HepG2 (cell line): ENCODE measurements around the gene ERF. TPM values are rescaled to one million over a fixed set of nuclear protein-coding genes. Genes with fewer than 3 reads are reported as not detected.

Experiments used
- GABPA ChIP-seq, 2 experiments: IDR thresholded peaks; 2 replicates each; pipeline ENCODE4 v1.6.1; 2011 to 2016; ENCODE audit warnings: low read depth in 2 of 2, low read length in 1 of 2, missing biosample characterization in 1 of 2, missing genetic modification characterization in 1 of 2
- IRX3 ChIP-seq: sonication (generic); formaldehyde crosslinking; IDR thresholded peaks from 2 replicates; pipeline ENCODE4 v1.8.1; 2023; ENCODE audit warnings: mild to moderate bottlenecking, low read depth, missing genetic modification reagents, borderline replicate concordance
- JARID2 ChIP-seq: sonication (generic); formaldehyde crosslinking; IDR thresholded peaks from 2 replicates; pipeline ENCODE4 v1.8.1; 2023; ENCODE audit warnings: missing genetic modification reagents, inconsistent platforms; ENCODE audit not compliant: insufficient replicate concordance
- NFYC ChIP-seq: IDR thresholded peaks from 2 replicates; pipeline ENCODE4 v1.6.1; 2016; ENCODE audit warnings: missing genetic modification reagents, missing compliant biosample characterization
- RFX1 ChIP-seq: fragments of 450-650 bp; IDR thresholded peaks from 2 replicates; pipeline ENCODE4 v1.6.1; 2017
- RXRA ChIP-seq: sonication (generic); formaldehyde crosslinking; IDR thresholded peaks from 2 replicates; pipeline ENCODE4 v1.5.1; 2020; ENCODE audit warnings: missing genetic modification reagents
- SALL1 ChIP-seq: sonication (generic); formaldehyde crosslinking; IDR thresholded peaks from 2 replicates; pipeline ENCODE4 v1.8.0; 2022; ENCODE audit warnings: mild to moderate bottlenecking, missing genetic modification reagents
- STAT5B ChIP-seq: sonication (generic); formaldehyde crosslinking; IDR thresholded peaks from 2 replicates; pipeline ENCODE4 v1.4.0; 2020; ENCODE audit warnings: missing genetic modification reagents
- TBP ChIP-seq: sonication (generic); formaldehyde crosslinking; IDR thresholded peaks from 2 replicates; pipeline ENCODE4 v1.5.0; 2020; ENCODE audit warnings: missing genetic modification reagents
- ZC3H4 ChIP-seq: sonication (generic); formaldehyde crosslinking; IDR thresholded peaks from 2 replicates; pipeline ENCODE4 v1.4.0; 2020; ENCODE audit warnings: missing genetic modification reagents, borderline replicate concordance
- ZMYM4 ChIP-seq: sonication (generic); formaldehyde crosslinking; IDR thresholded peaks from 2 replicates; pipeline ENCODE4 v1.8.1; 2023; ENCODE audit warnings: mild to moderate bottlenecking, missing genetic modification reagents
- ZNF333 ChIP-seq: sonication (generic); formaldehyde crosslinking; IDR thresholded peaks from 2 replicates; pipeline ENCODE4 v1.4.0; 2020; ENCODE audit warnings: mild to moderate bottlenecking, missing genetic modification reagents, borderline replicate concordance
- ZNF367 ChIP-seq: sonication (generic); formaldehyde crosslinking; IDR thresholded peaks from 2 replicates; pipeline ENCODE4 v1.4.0; 2020; ENCODE audit warnings: missing genetic modification reagents, borderline replicate concordance
- ZNF577 ChIP-seq: sonication (generic); formaldehyde crosslinking; IDR thresholded peaks from 2 replicates; pipeline ENCODE4 v1.4.0; 2020; ENCODE audit warnings: mild to moderate bottlenecking, low read depth, missing genetic modification reagents, borderline replicate concordance
- ZNF674 ChIP-seq: sonication (generic); formaldehyde crosslinking; IDR thresholded peaks from 2 replicates; pipeline ENCODE4 v1.5.0; 2020; ENCODE audit warnings: low read depth, mild to moderate bottlenecking, missing genetic modification reagents
- ZNF850 ChIP-seq: sonication (generic); formaldehyde crosslinking; conservative IDR thresholded peaks from 2 replicates; pipeline ENCODE4 v1.9.0; 2021; ENCODE audit warnings: mild to moderate bottlenecking, missing genetic modification reagents
- polyA plus RNA-seq, 8 experiments: library from polyadenylated mRNA; depleted of rRNA in 3 of 8; stranded (reverse) in 7 of 8; unstranded in 1 of 8; fragments of >200 nt; fragmentation: Illumina TruSeq in 4 of 8; extraction: Trizol in 4 of 8; gene quantifications; 2 replicates each; pipeline versions ENCODE4 v1.2.1 to v1.2.3, GENCODE V29; 2011 to 2016; ENCODE audit warnings: low read depth in 4 of 8, missing spikeins in 1 of 8, mixed read lengths in 1 of 8; ENCODE audit not compliant: insufficient read depth in 1 of 8
- total RNA-seq, 5 experiments: library from RNA; depleted of rRNA; stranded (reverse); fragments of >200 nt; fragmentation: Illumina TruSeq; extraction: Trizol; gene quantifications; 2 replicates each; pipeline ENCODE4 v1.2.3, GENCODE V29; 2016; ENCODE audit warnings: low read depth in 1 of 5
- TF ChIP-seq, protein P1 (sequence below): sonication (generic); formaldehyde crosslinking; IDR thresholded peaks from 2 replicates; pipeline ENCODE4 v1.8.1; 2022; ENCODE audit warnings: mild to moderate bottlenecking, missing genetic modification reagents
- TF ChIP-seq, protein P2 (sequence below): IDR thresholded peaks from 2 replicates; pipeline ENCODE4 v1.6.1; 2016; ENCODE audit warnings: missing compliant biosample characterization, missing genetic modification reagents, borderline replicate concordance
- TF ChIP-seq, protein P3 (sequence below): sonication (generic); formaldehyde crosslinking; conservative IDR thresholded peaks from 2 replicates; pipeline ENCODE4 v1.8.0; 2022; ENCODE audit warnings: low read depth, missing genetic modification reagents
- TF ChIP-seq, protein P4 (sequence below): sonication (generic); formaldehyde crosslinking; IDR thresholded peaks from 2 replicates; pipeline ENCODE4 v1.4.0; 2020; ENCODE audit warnings: missing genetic modification reagents
- TF ChIP-seq, protein P5 (sequence below): sonication (generic); formaldehyde crosslinking; IDR thresholded peaks from 2 replicates; pipeline ENCODE4 v1.8.0; 2022; ENCODE audit warnings: mild to moderate bottlenecking, missing genetic modification reagents, borderline replicate concordance

The ERF gene
- total and polyA plus RNA-seq, 2 of the 13 experiments (the other 11 are each of a cell fraction or from before 2014, with no cell fraction given), result 67.1 to 69.9 TPM

DNA sequence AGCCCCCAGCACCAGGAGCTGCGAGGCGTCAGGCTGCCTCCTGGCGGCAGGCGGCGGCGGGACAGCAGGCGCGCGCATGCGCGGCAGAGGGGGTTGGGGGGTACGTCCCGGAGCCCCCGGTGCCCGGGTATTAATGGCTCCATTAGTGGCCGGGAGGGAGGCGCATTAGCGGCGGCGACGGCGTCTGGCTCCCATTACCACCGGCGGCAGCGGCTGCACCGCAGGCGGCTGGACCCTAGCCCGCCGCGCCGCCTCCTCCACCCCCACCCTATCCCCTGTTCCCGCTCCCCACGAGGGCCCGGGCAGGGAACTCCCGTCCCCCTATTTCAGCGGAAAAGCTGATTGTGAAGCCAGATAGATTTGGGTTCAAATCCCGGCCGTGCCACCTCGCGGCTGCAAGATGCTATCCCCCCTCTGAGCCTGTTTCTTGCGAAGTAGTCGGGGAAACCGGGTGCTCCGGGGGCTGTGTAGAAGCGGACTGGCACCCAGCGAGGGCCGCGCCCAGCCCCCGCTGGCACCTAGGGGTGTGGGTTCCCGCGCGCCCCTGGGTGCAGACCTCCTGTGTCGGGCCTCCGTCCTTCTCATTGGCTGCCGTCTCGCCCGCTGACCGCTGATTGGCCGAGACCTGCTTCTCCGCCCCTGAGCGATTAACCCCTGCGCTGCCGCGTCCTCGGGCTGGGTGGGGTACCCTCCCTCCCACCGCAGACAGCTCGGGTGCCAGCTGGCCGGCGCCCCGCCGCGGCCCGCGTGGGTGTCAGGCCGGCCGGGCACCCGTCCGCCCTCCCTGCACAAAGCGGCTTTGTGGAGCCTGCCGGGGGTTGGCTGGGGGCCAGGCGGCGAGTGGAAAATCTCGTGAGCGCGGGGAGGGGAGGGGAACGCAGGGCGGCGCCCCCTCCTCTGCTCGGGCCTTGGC is 25.2 kb upstream of the ERF start (continued):
- no peak for TF ChIP-seq RFX1
- no peak for TF ChIP-seq ZC3H4
- no peak for TF ChIP-seq ZNF577 (CRISPR knock-in tag)
- no peak for TF ChIP-seq JARID2
- TF ChIP-seq ZNF850 (CRISPR knock-in tag), result 0 out of 2 replicates have a peak, but pooled peaks have one; percentile 61
- no peak for TF ChIP-seq ZNF333 (CRISPR knock-in tag)
- peak; percentile 93 for TF ChIP-seq NFYC (CRISPR knock-in tag)
- TF ChIP-seq RXRA (CRISPR knock-in tag), result 0 out of 2 replicates have a peak, but pooled peaks have one; percentile 28
- TF ChIP-seq, protein P1, sequence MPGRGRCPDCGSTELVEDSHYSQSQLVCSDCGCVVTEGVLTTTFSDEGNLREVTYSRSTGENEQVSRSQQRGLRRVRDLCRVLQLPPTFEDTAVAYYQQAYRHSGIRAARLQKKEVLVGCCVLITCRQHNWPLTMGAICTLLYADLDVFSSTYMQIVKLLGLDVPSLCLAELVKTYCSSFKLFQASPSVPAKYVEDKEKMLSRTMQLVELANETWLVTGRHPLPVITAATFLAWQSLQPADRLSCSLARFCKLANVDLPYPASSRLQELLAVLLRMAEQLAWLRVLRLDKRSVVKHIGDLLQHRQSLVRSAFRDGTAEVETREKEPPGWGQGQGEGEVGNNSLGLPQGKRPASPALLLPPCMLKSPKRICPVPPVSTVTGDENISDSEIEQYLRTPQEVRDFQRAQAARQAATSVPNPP (CRISPR knock-in tag), result no peak
- no peak for TF ChIP-seq ZMYM4 (CRISPR knock-in tag)
- peak; percentile 63 for TF ChIP-seq SALL1 (CRISPR knock-in tag)
- TF ChIP-seq STAT5B, result no peak
- no peak for TF ChIP-seq ZNF674 (CRISPR knock-in tag)
- TF ChIP-seq ZNF367 (CRISPR knock-in tag), result no peak
- TF ChIP-seq, protein P2, sequence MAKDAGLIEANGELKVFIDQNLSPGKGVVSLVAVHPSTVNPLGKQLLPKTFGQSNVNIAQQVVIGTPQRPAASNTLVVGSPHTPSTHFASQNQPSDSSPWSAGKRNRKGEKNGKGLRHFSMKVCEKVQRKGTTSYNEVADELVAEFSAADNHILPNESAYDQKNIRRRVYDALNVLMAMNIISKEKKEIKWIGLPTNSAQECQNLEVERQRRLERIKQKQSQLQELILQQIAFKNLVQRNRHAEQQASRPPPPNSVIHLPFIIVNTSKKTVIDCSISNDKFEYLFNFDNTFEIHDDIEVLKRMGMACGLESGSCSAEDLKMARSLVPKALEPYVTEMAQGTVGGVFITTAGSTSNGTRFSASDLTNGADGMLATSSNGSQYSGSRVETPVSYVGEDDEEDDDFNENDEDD (CRISPR knock-in tag), result peak; percentile 90
- TF ChIP-seq, protein P3, sequence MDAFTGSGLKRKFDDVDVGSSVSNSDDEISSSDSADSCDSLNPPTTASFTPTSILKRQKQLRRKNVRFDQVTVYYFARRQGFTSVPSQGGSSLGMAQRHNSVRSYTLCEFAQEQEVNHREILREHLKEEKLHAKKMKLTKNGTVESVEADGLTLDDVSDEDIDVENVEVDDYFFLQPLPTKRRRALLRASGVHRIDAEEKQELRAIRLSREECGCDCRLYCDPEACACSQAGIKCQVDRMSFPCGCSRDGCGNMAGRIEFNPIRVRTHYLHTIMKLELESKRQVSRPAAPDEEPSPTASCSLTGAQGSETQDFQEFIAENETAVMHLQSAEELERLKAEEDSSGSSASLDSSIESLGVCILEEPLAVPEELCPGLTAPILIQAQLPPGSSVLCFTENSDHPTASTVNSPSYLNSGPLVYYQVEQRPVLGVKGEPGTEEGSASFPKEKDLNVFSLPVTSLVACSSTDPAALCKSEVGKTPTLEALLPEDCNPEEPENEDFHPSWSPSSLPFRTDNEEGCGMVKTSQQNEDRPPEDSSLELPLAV, result no peak
- TF ChIP-seq, protein P4, sequence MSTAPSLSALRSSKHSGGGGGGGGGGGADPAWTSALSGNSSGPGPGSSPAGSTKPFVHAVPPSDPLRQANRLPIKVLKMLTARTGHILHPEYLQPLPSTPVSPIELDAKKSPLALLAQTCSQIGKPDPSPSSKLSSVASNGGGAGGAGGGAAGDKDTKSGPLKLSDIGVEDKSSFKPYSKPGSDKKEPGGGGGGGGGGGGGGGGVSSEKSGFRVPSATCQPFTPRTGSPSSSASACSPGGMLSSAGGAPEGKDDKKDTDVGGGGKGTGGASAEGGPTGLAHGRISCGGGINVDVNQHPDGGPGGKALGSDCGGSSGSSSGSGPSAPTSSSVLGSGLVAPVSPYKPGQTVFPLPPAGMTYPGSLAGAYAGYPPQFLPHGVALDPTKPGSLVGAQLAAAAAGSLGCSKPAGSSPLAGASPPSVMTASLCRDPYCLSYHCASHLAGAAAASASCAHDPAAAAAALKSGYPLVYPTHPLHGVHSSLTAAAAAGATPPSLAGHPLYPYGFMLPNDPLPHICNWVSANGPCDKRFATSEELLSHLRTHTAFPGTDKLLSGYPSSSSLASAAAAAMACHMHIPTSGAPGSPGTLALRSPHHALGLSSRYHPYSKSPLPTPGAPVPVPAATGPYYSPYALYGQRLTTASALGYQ, result peak; percentile 26; the same call in 1 of the 2 replicates
- TF ChIP-seq, protein P5, sequence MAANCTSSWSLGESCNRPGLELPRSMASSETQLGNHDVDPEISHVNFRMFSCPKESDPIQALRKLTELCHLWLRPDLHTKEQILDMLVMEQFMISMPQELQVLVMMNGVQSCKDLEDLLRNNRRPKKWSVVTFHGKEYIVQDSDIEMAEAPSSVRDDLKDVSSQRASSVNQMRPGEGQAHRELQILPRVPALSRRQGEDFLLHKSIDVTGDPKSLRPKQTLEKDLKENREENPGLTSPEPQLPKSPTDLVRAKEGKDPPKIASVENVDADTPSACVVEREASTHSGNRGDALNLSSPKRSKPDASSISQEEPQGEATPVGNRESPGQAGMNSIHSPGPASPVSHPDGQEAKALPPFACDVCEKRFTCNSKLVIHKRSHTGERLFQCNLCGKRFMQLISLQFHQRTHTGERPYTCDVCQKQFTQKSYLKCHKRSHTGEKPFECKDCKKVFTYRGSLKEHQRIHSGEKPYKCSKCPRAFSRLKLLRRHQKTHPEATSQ (CRISPR knock-in tag), result 0 out of 2 replicates have a peak, but pooled peaks have one; percentile 50
- no peak for TF ChIP-seq GABPA (IDR thresholded peaks at IDR 0.05; ENCODE audit: low read depth, low read length)
- TF ChIP-seq GABPA (CRISPR knock-in tag; IDR thresholded peaks at IDR 0.05; ENCODE audit: low read depth), result no peak
- TF ChIP-seq TBP (CRISPR knock-in tag), result no peak
- TF ChIP-seq IRX3 (CRISPR knock-in tag), result no peak; the same call in 1 of the 2 replicates
